Lower lobe of right lung (tissue), 2 donors: Measurements from ENCODE around the gene KCTD7. TPM values are rescaled to one million over a fixed set of nuclear protein-coding genes. Genes with fewer than 3 reads are reported as not detected.
"Not testable (repeated sequence)": the region's sequence is repeated elsewhere in the genome, so short reads cannot be mapped to it uniquely, and the experiment has no call there.

ENCODE experiments used
- ATAC-seq, 2 donors: fragments of 200-7000 bp; cut with Tn5 transposase; one replicate each; pipeline ENCODE4 v1.9.1; 2020 to 2022; ENCODE audit warnings: mild to moderate bottlenecking in 2 of 2, moderate library complexity in 2 of 2
- DNase-seq: peaks from one replicate; pipeline ENCODE4 v3.0.0-alpha.2; 2020
- H3K27ac ChIP-seq: fragments of 200-600 bp; one replicate; pipeline ENCODE4 v1.8.0; 2022
- H3K27me3 ChIP-seq: fragments of 200-600 bp; one replicate; pipeline ENCODE4 v1.8.0; 2022; ENCODE audit warnings: low read depth
- H3K36me3 ChIP-seq: fragments of 200-600 bp; one replicate; pipeline ENCODE4 v1.8.0; 2022; ENCODE audit warnings: mild to moderate bottlenecking
- H3K4me1 ChIP-seq: fragments of 200-600 bp; one replicate; pipeline ENCODE4 v1.8.0; 2022
- H3K4me3 ChIP-seq: fragments of 200-600 bp; one replicate; pipeline ENCODE4 v1.8.0; 2022; ENCODE audit warnings: mild to moderate bottlenecking
- H3K9me3 ChIP-seq: fragments of 200-600 bp; one replicate; pipeline ENCODE4 v1.8.0; 2022
- CTCF ChIP-seq: fragments of 200-600 bp; IDR thresholded peaks from one replicate; pipeline ENCODE4 v1.8.0; 2022; ENCODE audit warnings: antibody characterized with exemption, mild to moderate bottlenecking
- intact Hi-C: fragments of 100-400 bp; cut with DNase I; formaldehyde crosslinking; loops from one replicate; pipeline ENCODE4 v1.11.0; 2022
- total RNA-seq: library from RNA; stranded (reverse); fragmentation: NEBNext Ultra II Directional; extraction: Animal tissue kit (Norgen Biotek cat#: 25700); gene quantifications from one replicate; pipeline ENCODE4 v1.2.1, GENCODE V29; 2021
- donor health status: DM: no; HTN: yes; CAD: no; lungs with severe emphysema.

The KCTD7 gene
- total RNA-seq, 1 donor from 2014 or later, result 12.6 TPM

GRCh38 chr7:66669496-66669895 is 40.8 kb downstream of the KCTD7 start:
- intact Hi-C loops, result no loop called here
- Histone ChIP-seq H3K4me3 (no peak overlapping the region), H3K27ac (no peak overlapping the region), H3K9me3 (no peaks in the 10 kb centered on the region), H3K4me1 (no peaks in the 10 kb centered on the region), H3K27me3 (no peaks in the 10 kb centered on the region), H3K36me3 (no peaks in the 10 kb centered on the region)
- DNase-seq, result no peak
- TF ChIP-seq CTCF, result no peak
- ATAC-seq, result no peak

- Histone ChIP-seq H3K4me3 (no peak overlapping the region), H3K27me3 (no peaks in the 10 kb centered on the region), H3K36me3 (no peaks in the 10 kb centered on the region), H3K9me3 (no peaks in the 10 kb centered on the region), H3K4me1 (no peaks in the 10 kb centered on the region), H3K27ac (no peak overlapping the region)
- intact Hi-C loops, result no loop called here
- ATAC-seq, result no peak
- TF ChIP-seq CTCF, result no peak
- DNase-seq, result no peak
Measured at GRCh38 chr7:66671034-66671433, 42.4 kb downstream of the KCTD7 start.

GRCh38 chr7:66671486-66671885 is 42.8 kb downstream of the KCTD7 start:
- H3K4me3 ChIP-seq, ATAC-seq, DNase-seq, H3K36me3 ChIP-seq, H3K27me3 ChIP-seq, H3K4me1 ChIP-seq, intact Hi-C loops, H3K9me3 ChIP-seq, H3K27ac ChIP-seq: not testable (repeated sequence)

- H3K4me3 ChIP-seq, H3K9me3 ChIP-seq, H3K27ac ChIP-seq, ATAC-seq, H3K27me3 ChIP-seq, intact Hi-C loops, H3K4me1 ChIP-seq, DNase-seq, H3K36me3 ChIP-seq: not testable (repeated sequence)
Measured at GRCh38 chr7:66672432-66673123, 43.9 kb downstream of the KCTD7 start.

- DNase-seq, ATAC-seq, H3K4me1 ChIP-seq, H3K4me3 ChIP-seq, H3K9me3 ChIP-seq, H3K27me3 ChIP-seq, H3K36me3 ChIP-seq, intact Hi-C loops, H3K27ac ChIP-seq: not testable (repeated sequence)
Measured at GRCh38 chr7:66673124-66673640, 44.5 kb downstream of the KCTD7 start.

GRCh38 chr7:66679633-66680244 is 51.1 kb downstream of the KCTD7 start:
- TF ChIP-seq CTCF, result no peak
- Histone ChIP-seq H3K36me3 (no peaks in the 10 kb centered on the region), H3K27ac (no peak overlapping the region), H3K4me1 (peaks cover 15% of the 10 kb centered on the region), H3K9me3 (no peaks in the 10 kb centered on the region), H3K27me3 (no peaks in the 10 kb centered on the region), H3K4me3 (no peak overlapping the region)
- DNase-seq (no peak), ATAC-seq (no peak)
- intact Hi-C loops, result no loop called here
